Skeletal muscle cell (primary cell): ENCODE results near the gene PRR14.
"Not testable (repeated sequence)": the region's sequence is repeated elsewhere in the genome, so short reads cannot be mapped to it uniquely, and the experiment has no call there.

ENCODE experiments used
- DNase-seq: peaks from one replicate; pipeline ENCODE4 v3.0.0-alpha.2; 2010; ENCODE audit warnings: low read depth
- H3K4me3 ChIP-seq: 2 replicates; pipeline ENCODE4 v1.5.1; 2011; ENCODE audit warnings: low read depth, mild to moderate bottlenecking, control low read depth, low read length, moderate library complexity

The PRR14 gene

GRCh38 chr16:30628628-30629540, 21.9 kb upstream of the PRR14 start:
- DNase-seq: no peak
- H3K4me3 ChIP-seq: no peak overlapping the region

DNA sequence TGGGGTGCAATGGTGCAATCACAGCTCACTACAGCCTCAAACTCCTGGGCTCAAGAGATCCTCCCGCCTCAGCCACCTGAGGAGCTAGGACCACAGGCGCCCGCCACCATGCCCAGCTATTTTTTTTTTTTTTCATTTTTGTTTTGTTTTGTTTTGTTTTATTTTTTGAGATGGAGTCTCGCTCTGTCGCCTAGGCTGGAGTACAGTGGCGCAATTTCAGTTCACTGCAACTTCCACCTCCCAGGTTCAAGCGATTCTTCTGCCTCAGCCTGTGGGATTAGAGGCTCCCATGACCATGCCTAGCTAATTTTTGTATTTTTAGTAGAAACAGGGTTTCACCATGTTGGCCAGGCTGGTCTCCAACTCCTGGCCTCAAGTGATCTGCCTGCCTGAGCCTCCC, 18.3 kb upstream of the PRR14 start:
- not testable (repeated sequence) for DNase-seq, H3K4me3 ChIP-seq

DNA sequence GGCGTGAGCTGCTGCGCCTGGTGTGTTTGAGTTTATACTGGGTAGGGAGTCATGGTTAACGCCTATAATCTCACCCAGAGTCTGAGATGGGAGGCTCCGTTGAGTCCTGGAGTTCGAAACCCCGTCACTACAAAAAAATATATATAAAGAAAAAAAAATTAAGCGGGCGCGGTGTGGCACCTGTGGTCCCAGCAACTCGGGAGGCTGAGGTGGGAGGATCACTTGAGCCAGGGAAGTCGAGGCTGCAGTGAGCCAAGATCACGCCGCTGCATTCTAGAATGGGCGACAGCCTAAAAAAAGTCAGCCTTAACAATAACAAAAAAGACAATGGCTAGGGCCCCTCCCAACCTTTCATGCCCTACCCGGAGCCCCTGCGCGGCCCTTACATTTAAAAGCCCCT, 17.2 kb upstream of the PRR14 start:
- peak overlapping the region; percentile 76 for H3K4me3 ChIP-seq

DNA sequence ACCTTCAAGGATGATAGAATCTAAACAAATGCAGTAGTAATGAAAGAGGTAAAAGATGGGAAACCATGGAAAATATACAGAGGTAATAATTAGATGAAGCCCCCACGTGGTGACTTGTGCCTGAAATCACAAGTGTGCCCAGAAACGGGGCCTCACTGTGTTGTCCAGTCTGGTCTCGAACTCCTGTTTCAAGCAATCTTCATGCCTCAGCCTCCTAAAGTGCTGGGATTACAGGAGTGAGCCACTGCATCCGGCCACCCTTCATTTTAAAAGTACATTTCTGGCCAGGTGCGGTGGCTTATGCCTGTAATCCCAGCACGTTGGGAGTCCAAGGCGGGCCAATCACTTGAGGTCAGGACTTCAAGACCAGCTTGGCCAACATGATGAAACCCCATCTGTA, 14.2 kb upstream of the PRR14 start:
- no peak for DNase-seq
- H3K4me3 ChIP-seq: no peak overlapping the region

More for the DNA sequence above, 17.2 kb upstream of the PRR14 start:
- DNase-seq: no peak

DNA sequence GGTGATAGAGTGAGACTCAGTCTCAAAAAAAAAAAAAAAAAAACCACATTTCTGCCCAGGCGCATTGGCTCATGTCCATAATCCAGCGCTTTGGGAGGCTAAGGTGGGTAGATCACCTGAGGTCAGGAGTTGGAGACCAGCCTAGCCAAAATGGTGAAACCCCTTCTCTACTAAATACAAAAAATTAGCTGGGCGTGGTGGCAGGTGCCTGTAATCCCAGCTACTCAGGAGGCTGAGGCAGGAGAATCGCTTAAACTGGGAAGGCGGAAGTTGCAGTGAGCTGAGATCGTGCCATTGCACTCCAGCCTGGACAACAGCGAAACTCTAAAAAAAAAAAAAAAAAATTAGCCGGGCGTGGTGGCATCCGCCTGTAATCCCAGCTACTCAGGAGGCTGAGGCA, 13.6 kb upstream of the PRR14 start:
- DNase-seq: not testable (repeated sequence)

DNA sequence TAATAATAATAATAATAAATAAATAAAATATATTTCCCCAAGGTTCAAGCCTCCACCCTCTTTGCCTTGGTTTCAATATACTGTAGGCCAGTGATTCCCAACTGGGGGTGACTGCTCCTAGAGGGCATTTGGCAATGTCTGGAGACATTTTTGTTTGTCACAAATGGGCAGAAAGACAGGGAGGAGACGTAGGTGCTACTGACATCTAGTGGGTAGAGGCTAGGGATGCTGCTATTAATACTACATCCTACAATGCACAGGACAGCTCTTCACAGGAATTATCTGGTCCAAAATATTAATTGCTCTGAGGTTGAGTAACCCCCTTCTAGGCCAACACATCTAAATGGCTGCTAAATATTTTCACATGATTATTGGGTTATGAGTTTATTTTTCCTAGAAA, 12.8 kb upstream of the PRR14 start:
- H3K4me3 ChIP-seq: no peak overlapping the region
- DNase-seq: no peak

More for the DNA sequence above, 13.6 kb upstream of the PRR14 start:
- H3K4me3 ChIP-seq: not testable (repeated sequence)

GRCh38 chr16:30641378-30641982, 9.3 kb upstream of the PRR14 start:
- no peak for DNase-seq

GRCh38 chr16:30644334-30644830, 6.4 kb upstream of the PRR14 start:
- H3K4me3 ChIP-seq: no peak overlapping the region
- no peak for DNase-seq

More at GRCh38 chr16:30641378-30641982, 9.3 kb upstream of the PRR14 start:
- H3K4me3 ChIP-seq: no peak overlapping the region

GRCh38 chr16:30645727-30646126, 5.0 kb upstream of the PRR14 start:
- no peak overlapping the region for H3K4me3 ChIP-seq
- no peak for DNase-seq

DNA sequence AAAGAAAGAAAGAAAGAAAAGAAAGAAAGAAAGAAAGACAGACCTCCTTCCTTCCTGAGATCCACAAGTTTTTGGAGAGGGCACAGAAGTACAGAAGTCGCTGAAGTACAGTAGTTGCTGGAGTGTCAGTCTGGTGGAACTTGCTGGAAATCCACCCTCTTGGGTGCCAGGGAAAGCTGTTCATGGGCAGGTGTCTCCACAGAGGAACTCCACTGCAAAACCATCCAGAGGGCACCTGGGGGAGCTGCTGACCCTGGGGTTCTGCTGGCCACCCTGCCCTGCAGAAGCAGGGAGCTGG, 3.5 kb upstream of the PRR14 start:
- no peak overlapping the region for H3K4me3 ChIP-seq
- no peak for DNase-seq

GRCh38 chr16:30649725-30650368, 913 bp upstream of the PRR14 start:
- peak overlapping the region; percentile 63 for H3K4me3 ChIP-seq
- DNase-seq: no peak

- DNase-seq: no peak
- H3K4me3 ChIP-seq: peak overlapping the region; percentile 63
Observed at GRCh38 chr16:30651124-30652004, 604 bp downstream of the PRR14 start.

DNA sequence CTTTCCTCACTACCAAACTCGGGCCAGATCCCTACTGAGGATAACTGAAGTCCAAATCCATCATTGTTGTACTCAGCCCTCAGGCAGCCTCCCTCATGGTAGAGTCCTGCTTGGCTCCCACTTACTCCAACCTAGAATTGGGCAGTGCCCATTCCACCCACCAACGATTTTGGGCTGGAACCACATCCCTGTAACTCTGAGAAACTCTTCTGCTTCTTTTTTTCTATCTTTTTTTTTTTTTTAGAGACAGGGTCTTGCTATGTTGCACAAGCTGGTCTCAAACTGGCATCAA, 1.2 kb downstream of the PRR14 start:
- DNase-seq: no peak
- H3K4me3 ChIP-seq: peak overlapping the region; percentile 63

GRCh38 chr16:30652718-30653117, 2.0 kb downstream of the PRR14 start:
- DNase-seq: no peak
- H3K4me3 ChIP-seq: no peak overlapping the region

DNA sequence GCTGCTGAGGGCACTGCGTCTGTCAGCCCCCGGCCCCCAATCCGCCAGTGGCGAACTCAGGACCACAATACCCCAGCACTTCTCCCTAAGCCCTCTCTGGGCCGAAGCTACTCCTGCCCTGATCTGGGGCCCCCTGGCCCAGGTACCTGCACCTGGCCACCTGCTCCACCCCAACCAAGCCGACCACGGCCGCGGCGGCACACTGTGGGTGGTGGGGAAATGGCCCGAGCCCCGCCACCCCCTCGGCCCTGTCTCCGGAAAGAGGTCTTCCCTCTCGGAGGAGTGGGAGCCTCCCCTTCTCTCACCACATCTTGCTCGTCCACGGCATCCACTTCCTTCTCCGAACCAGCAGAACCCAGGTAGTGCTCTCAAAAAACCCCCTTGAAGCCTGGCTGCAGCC, 4.1 kb downstream of the PRR14 start:
- no peak for DNase-seq
- no peak overlapping the region for H3K4me3 ChIP-seq

DNA sequence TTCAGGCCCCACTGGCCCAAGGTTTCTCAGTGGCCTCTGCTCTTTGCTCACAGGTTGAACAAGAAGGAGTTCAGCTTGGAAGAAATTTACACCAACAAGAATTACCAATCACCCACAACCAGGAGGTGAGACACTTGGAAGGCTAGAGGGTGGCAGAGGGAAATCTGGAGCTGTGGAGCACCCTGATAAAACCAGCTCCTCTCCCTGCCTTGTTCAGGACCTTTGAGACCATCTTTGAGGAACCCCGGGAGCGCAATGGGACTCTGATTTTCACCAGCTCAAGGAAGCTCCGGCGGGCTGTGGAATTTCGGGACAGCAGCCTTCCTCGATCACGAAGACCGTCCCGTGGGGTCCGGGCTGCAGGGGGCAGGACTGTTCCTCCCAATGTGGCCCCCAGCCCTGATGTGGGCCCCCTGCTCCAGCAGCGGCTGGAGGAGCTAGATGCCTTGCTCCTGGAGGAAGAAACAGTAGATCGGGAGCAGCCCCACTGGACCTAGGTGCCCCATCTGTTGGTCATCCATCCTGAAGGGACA, 5.1 kb downstream of the PRR14 start:
- no peak for DNase-seq
- H3K4me3 ChIP-seq: no peak overlapping the region

GRCh38 chr16:30656388-30656787, 5.6 kb downstream of the PRR14 start:
- DNase-seq: no peak
- no peak overlapping the region for H3K4me3 ChIP-seq

- no peak for DNase-seq
- H3K4me3 ChIP-seq: peak overlapping the region; percentile 54
Observed at GRCh38 chr16:30656974-30657865, 6.5 kb downstream of the PRR14 start.
